H1 (cell line): ENCODE data around the gene TMEM106C. TPM values are rescaled to one million over a fixed set of nuclear protein-coding genes. Genes with fewer than 3 reads are reported as not detected.

Experiments
- CTCF ChIA-PET: fragments of 300-600 bp; sonication (Branson Sonifier 250); formaldehyde crosslinking; loops from one replicate; lab custom pipeline; 2021; ENCODE audit not compliant: partially characterized antibody; lab: Charles Lee
- POLR2A ChIA-PET: fragments of 300-600 bp; sonication (Branson Sonifier 250); formaldehyde crosslinking; loops from one replicate; lab custom pipeline; 2021; ENCODE audit warnings: inconsistent platforms; ENCODE audit not compliant: partially characterized antibody; lab: Charles Lee
- DNase-seq, 2 experiments: peaks; one replicate each; pipeline versions ENCODE4 v3.0.0 to v3.0.0-alpha.2; 2010 to 2022; ENCODE audit warnings: low spot score in 2 of 2, low read depth in 1 of 2, mixed read lengths in 1 of 2
- FAIRE-seq: peaks from 2 replicates; lab custom pipeline; 2011; peaks lifted over from hg19 to GRCh38; lab: Jason Lieb, UNC
- H2AFZ ChIP-seq: 2 replicates; pipeline ENCODE4 v1.8.1; 2012; ENCODE audit warnings: low read length, inconsistent platforms
- H2AK5ac ChIP-seq: 2 replicates; pipeline ENCODE4 v1.6.1; 2013; ENCODE audit warnings: low read depth, low read length
- H2BK120ac ChIP-seq: replicated peaks from 2 replicates; pipeline ENCODE3; 2013; ENCODE audit warnings: low read depth, low read length, inconsistent platforms
- H2BK12ac ChIP-seq: 2 replicates; pipeline ENCODE4 v1.6.1; 2013; ENCODE audit warnings: low read depth, low read length
- H2BK15ac ChIP-seq: 2 replicates; pipeline ENCODE4 v1.6.1; 2013; ENCODE audit warnings: low read length
- H2BK20ac ChIP-seq: 2 replicates; pipeline ENCODE4 v1.6.1; 2013; ENCODE audit warnings: low read length
- H2BK5ac ChIP-seq: 2 replicates; pipeline ENCODE4 v1.6.1; 2013; ENCODE audit warnings: low read depth, low read length
- H3K14ac ChIP-seq: 2 replicates; pipeline ENCODE4 v1.6.1; 2013; ENCODE audit warnings: inconsistent platforms; ENCODE audit not compliant: insufficient read length
- H3K18ac ChIP-seq: 2 replicates; pipeline ENCODE4 v1.6.1; 2013; ENCODE audit warnings: low read length; ENCODE audit errors: extremely low read depth
- H3K23ac ChIP-seq: 2 replicates; pipeline ENCODE4 v1.6.1; 2013; ENCODE audit warnings: inconsistent platforms; ENCODE audit not compliant: insufficient read length
- H3K23me2 ChIP-seq: 2 replicates; pipeline ENCODE4 v1.6.1; 2013; ENCODE audit warnings: low read depth, low read length
- H3K27ac ChIP-seq: 2 replicates; pipeline ENCODE4 v1.6.1; 2011; ENCODE audit warnings: low read depth, low read length, inconsistent platforms
- H3K27me3 ChIP-seq, 4 experiments: replicated peaks in 1 of 4; 1 replicate in 1 of 4; 2 replicates in 3 of 4; pipeline versions ENCODE4 v1.6.1 to v1.8.1; 2011 to 2013; ENCODE audit warnings: low read length in 3 of 4, mild to moderate bottlenecking in 3 of 4, inconsistent platforms in 2 of 4, mixed read lengths in 2 of 4, moderate library complexity in 1 of 4; ENCODE audit not compliant: control insufficient read depth in 3 of 4, insufficient read depth in 3 of 4; ENCODE audit errors: extremely low read depth in 1 of 4
- H3K36me3 ChIP-seq, 4 experiments: 2 replicates each; pipeline versions ENCODE4 v1.6.1 to v1.8.1; 2011 to 2013; ENCODE audit warnings: mild to moderate bottlenecking in 4 of 4, low read length in 3 of 4, moderate library complexity in 2 of 4, control low read depth in 1 of 4, inconsistent platforms in 1 of 4; ENCODE audit not compliant: insufficient read depth in 4 of 4, control insufficient read depth in 2 of 4
- H3K4ac ChIP-seq: replicated peaks from 2 replicates; pipeline ENCODE3; 2013; ENCODE audit warnings: low read length, low read depth, mixed read lengths, inconsistent platforms; ENCODE audit not compliant: insufficient read length
- H3K4me1 ChIP-seq, 4 experiments: replicated peaks in 1 of 4; 1 replicate in 1 of 4; 2 replicates in 3 of 4; pipeline versions ENCODE4 v1.6.1 to v1.8.1; 2011 to 2013; ENCODE audit warnings: low read length in 3 of 4, inconsistent platforms in 2 of 4, mixed read lengths in 1 of 4; ENCODE audit not compliant: insufficient read depth in 4 of 4, control insufficient read depth in 3 of 4
- H3K4me2 ChIP-seq, 2 experiments: 2 replicates each; pipeline versions ENCODE4 v1.6.1 to v1.8.1; 2011 to 2013; ENCODE audit warnings: low read depth in 2 of 2, low read length in 2 of 2, control low read depth in 1 of 2, inconsistent platforms in 1 of 2, mild to moderate bottlenecking in 1 of 2; ENCODE audit not compliant: insufficient read depth in 1 of 2
- H3K4me3 ChIP-seq, 4 experiments: fragments of 200-600, 300-600 bp in 1 of 4; sonication (generic), shearing (Covaris generic), sonication (Bioruptor Twin) in 1 of 4; 2 replicates each; pipeline versions ENCODE4 v1.5.1 to v1.8.1; 2011 to 2016; ENCODE audit warnings: low read length in 4 of 4, low read depth in 3 of 4, control low read depth in 2 of 4, inconsistent platforms in 2 of 4, mild to moderate bottlenecking in 2 of 4, mixed read lengths in 1 of 4, moderate library complexity in 1 of 4; ENCODE audit not compliant: insufficient read depth in 2 of 4; ENCODE audit errors: extremely low read depth in 1 of 4
- H3K56ac ChIP-seq: replicated peaks from 2 replicates; pipeline ENCODE3; 2013; ENCODE audit warnings: low read depth, mild to moderate bottlenecking, mixed read lengths, low read length, inconsistent platforms; ENCODE audit not compliant: insufficient read length
- H3K79me1 ChIP-seq: 2 replicates; pipeline ENCODE4 v1.6.1; 2013; ENCODE audit warnings: low read depth, low read length, control low read depth
- H3K79me2 ChIP-seq, 2 experiments: 2 replicates each; pipeline versions ENCODE4 v1.6.1 to v1.8.1; 2012 to 2013; ENCODE audit warnings: low read length in 2 of 2, mild to moderate bottlenecking in 2 of 2, inconsistent platforms in 1 of 2; ENCODE audit not compliant: insufficient read depth in 2 of 2, control insufficient read depth in 1 of 2
- H3K9ac ChIP-seq, 4 experiments: replicated peaks in 1 of 4; 1 replicate in 1 of 4; 2 replicates in 3 of 4; pipeline versions ENCODE4 v1.6.1 to v1.8.1; 2011 to 2013; ENCODE audit warnings: low read depth in 3 of 4, low read length in 3 of 4, control low read depth in 2 of 4, mild to moderate bottlenecking in 2 of 4, moderate library complexity in 2 of 4, inconsistent platforms in 1 of 4; ENCODE audit errors: extremely low read depth in 1 of 4
- H3K9me3 ChIP-seq, 2 experiments: 2 replicates each; pipeline versions ENCODE4 v1.6.1 to v1.8.1; 2012 to 2013; ENCODE audit warnings: mild to moderate bottlenecking in 2 of 2, moderate library complexity in 2 of 2, control low read depth in 1 of 2, inconsistent platforms in 1 of 2, low read depth in 1 of 2, low read length in 1 of 2, mixed read lengths in 1 of 2; ENCODE audit not compliant: insufficient read depth in 2 of 2
- H4K20me1 ChIP-seq, 2 experiments: replicated peaks in 1 of 2; 2 replicates each; pipeline versions ENCODE3 to v1.8.1; 2011 to 2013; ENCODE audit warnings: inconsistent platforms in 2 of 2, low read length in 2 of 2, mild to moderate bottlenecking in 1 of 2; ENCODE audit not compliant: insufficient read depth in 2 of 2, control insufficient read depth in 1 of 2
- H4K5ac ChIP-seq: 2 replicates; pipeline ENCODE4 v1.6.1; 2013; ENCODE audit warnings: low read length, low read depth, mixed read lengths, inconsistent platforms; ENCODE audit not compliant: insufficient read length
- H4K8ac ChIP-seq: 2 replicates; pipeline ENCODE4 v1.8.0; 2013; ENCODE audit warnings: mild to moderate bottlenecking, moderate library complexity, low read length, inconsistent platforms; ENCODE audit not compliant: insufficient read depth; ENCODE audit errors: extremely low read depth
- H4K91ac ChIP-seq: replicated peaks from 2 replicates; pipeline ENCODE3; 2013; ENCODE audit warnings: low read length, mixed read lengths, inconsistent platforms; ENCODE audit not compliant: insufficient read length
- BCL11A ChIP-seq, 2 experiments: IDR thresholded peaks; one replicate each; pipeline ENCODE4 v1.6.1; 2011; ENCODE audit warnings: low read depth in 2 of 2, low read length in 2 of 2, mild to moderate bottlenecking in 2 of 2
- BRCA1 ChIP-seq: IDR thresholded peaks from 2 replicates; pipeline ENCODE4 v1.6.1; 2012; ENCODE audit warnings: low read depth, low read length, improper control_type of control experiment
- CHD2 ChIP-seq: IDR thresholded peaks from 2 replicates; pipeline ENCODE4 v1.6.1; 2012; ENCODE audit warnings: low read length, improper control_type of control experiment
- EP300 ChIP-seq, 2 experiments: IDR thresholded peaks; 1 replicate in 1 of 2; 2 replicates in 1 of 2; pipeline ENCODE4 v1.6.1; 2011 to 2012; ENCODE audit warnings: low read depth in 2 of 2, low read length in 2 of 2, mild to moderate bottlenecking in 2 of 2, borderline replicate concordance in 1 of 2, inconsistent platforms in 1 of 2, moderate library complexity in 1 of 2
- FOSL1 ChIP-seq: IDR thresholded peaks from 2 replicates; pipeline ENCODE4 v1.6.1; 2011; ENCODE audit warnings: mild to moderate bottlenecking, low read depth, low read length, moderate library complexity; ENCODE audit not compliant: insufficient read depth
- GTF2F1 ChIP-seq: IDR thresholded peaks from 2 replicates; pipeline ENCODE4 v1.6.1; 2012; ENCODE audit warnings: low read depth, low read length, improper control_type of control experiment, borderline replicate concordance
- KDM1A ChIP-seq: fragments of 200-600, 300-600 bp; sonication (generic); IDR thresholded peaks from 2 replicates; pipeline ENCODE4 v1.7.1; 2016; ENCODE audit warnings: mild to moderate bottlenecking, low read length, borderline replicate concordance
- RXRA ChIP-seq: IDR thresholded peaks from 2 replicates; pipeline ENCODE4 v1.6.1; 2011; ENCODE audit warnings: low read depth, mild to moderate bottlenecking, low read length, moderate library complexity; ENCODE audit not compliant: insufficient read depth
- SP1 ChIP-seq: IDR thresholded peaks from 2 replicates; pipeline ENCODE4 v1.6.1; 2011; ENCODE audit warnings: low read depth, low read length
- SP4 ChIP-seq: IDR thresholded peaks from 2 replicates; pipeline ENCODE4 v1.6.1; 2012; ENCODE audit warnings: low read length, inconsistent platforms
- TBP ChIP-seq: IDR thresholded peaks from 2 replicates; pipeline ENCODE4 v1.6.1; 2011; ENCODE audit warnings: low read depth, low read length, improper control_type of control experiment
- ZNF274 ChIP-seq: IDR thresholded peaks from 2 replicates; pipeline ENCODE4 v1.7.0; 2012; ENCODE audit warnings: low read length, borderline replicate concordance; ENCODE audit errors: extremely low read depth
- WGBS, 2 experiments: shearing (Covaris generic) in 1 of 2; methylation state at CpG; one replicate each; pipeline versions ENCODE4 v1.1.6 to v1.1.7; 2013 to 2015; ENCODE audit warnings: low lambda C conversion rate in 2 of 2, mixed read lengths in 2 of 2, inconsistent platforms in 1 of 2, low coverage in 1 of 2, missing lambda C conversion rate in 1 of 2; ENCODE audit not compliant: insufficient replicate concordance in 2 of 2, insufficient coverage in 1 of 2, insufficient read length in 1 of 2; ENCODE audit errors: extremely low coverage in 1 of 2, missing lambda C conversion rate in 1 of 2; 5-methylcytosine and 5-hydroxymethylcytosine counted together
- polyA plus RNA-seq, 7 experiments: library from polyadenylated mRNA; depleted of rRNA in 3 of 7; stranded (reverse) in 5 of 7; unstranded in 2 of 7; fragments of >200 nt in 5 of 7; fragments of 200-250 nt in 2 of 7; gene quantifications; 1 replicate in 5 of 7; 2 replicates in 1 of 7; 4 replicates in 1 of 7; pipeline versions ENCODE4 v1.2.1 to v1.2.3, GENCODE V29; 2011 to 2013; ENCODE audit warnings: missing spikeins in 2 of 7, mixed read lengths in 2 of 7
- total RNA-seq: library from RNA; stranded (reverse); fragmentation: NEBNext Ultra II Directional; extraction: Animal tissue kit (Norgen Biotek cat#: 25700); gene quantifications from 2 replicates; pipeline ENCODE4 v1.2.1, GENCODE V29; 2021
- TF ChIP-seq, protein P1 (sequence below): IDR thresholded peaks from 2 replicates; pipeline ENCODE4 v1.6.1; 2012; ENCODE audit warnings: low read length, inconsistent platforms

The TMEM106C gene
- total and polyA plus RNA-seq, 2 of the 8 experiments (the other 6 are each of a cell fraction or from before 2014, with no cell fraction given) = 36.6 to 45.3 TPM

DNA sequence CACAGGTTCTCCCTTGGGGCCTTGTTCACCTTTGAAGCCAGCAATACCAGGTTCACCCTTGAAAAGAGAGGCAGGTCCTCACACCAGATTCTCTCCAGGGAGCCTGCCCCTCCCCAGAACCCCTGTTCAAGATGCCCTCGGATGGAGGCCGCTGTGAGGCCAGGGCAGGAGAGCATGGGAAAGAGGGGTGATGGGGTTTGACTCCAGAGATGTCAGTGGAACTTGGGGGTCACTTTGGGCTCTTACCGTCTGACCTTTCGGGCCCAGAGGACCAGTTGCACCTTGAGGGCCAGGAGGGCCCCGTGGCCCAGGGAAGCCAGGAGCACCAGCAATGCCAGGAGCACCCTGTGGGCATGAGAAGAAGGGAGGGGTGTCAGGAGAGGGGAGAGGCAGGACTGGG, 23.4 kb downstream of the TMEM106C start:
- Histone ChIP-seq H2BK20ac (no peak overlapping the region), H3K4ac (no peak overlapping the region), H3K36me3 (no peaks in the 10 kb centered on the region), H2BK5ac (no peak overlapping the region), H2AFZ (no peak overlapping the region), H3K4me2 (no peak overlapping the region), H4K91ac (no peak overlapping the region), H3K56ac (no peak overlapping the region), H3K27me3 (peaks cover 0 to 4% (median 1%) of the 10 kb centered on the region in 4 experiments; a peak in 2 of 7 replicates), H3K14ac (no peak overlapping the region), H3K23ac (no peak overlapping the region), H3K18ac (no peak overlapping the region), H3K79me2 (no peaks in the 10 kb centered on the region), H3K4me3 (no peak overlapping the region), H2BK15ac (no peak overlapping the region), H3K9ac (no peak overlapping the region), H3K23me2 (no peaks in the 10 kb centered on the region; the same call in 1 of the 2 replicates), H3K79me1 (no peaks in the 10 kb centered on the region), H3K27ac (no peak overlapping the region), H2BK120ac (no peak overlapping the region), H3K9me3 (no peaks in the 10 kb centered on the region), H4K8ac (no peak overlapping the region), H3K4me1 (peaks cover 0 to 7% (median 3%) of the 10 kb centered on the region in 4 experiments; a peak in 4 of 7 replicates), H4K20me1 (peaks cover 0 to 2% of the 10 kb centered on the region in 2 experiments), H2BK12ac (no peak overlapping the region), H2AK5ac (no peak overlapping the region), H4K5ac (no peak overlapping the region)
- WGBS, 2 experiments = 90% methylated on average over 5 of the region's 5 CpGs; no CpG with 5 or more reads in 1 of the 2 experiments
- ChIA-PET CTCF (interaction anchor here (1.5 kb wide), 1 partner anchor 23 kb away, joined by 9 read pairs; the partner anchor contains the start of gene TMEM106C), POLR2A (no interaction called here)
- DNase-seq (no peak), FAIRE-seq (no peak)
- TF ChIP-seq BRCA1 (no peak), SP1 (no peak), FOSL1 (no peak), CHD2 (no peak), ZNF274 (no peak), SP4 (no peak), TBP (no peak), RXRA (no peak), EP300 (IDR thresholded peaks at IDR 0.05; ENCODE audit: borderline replicate concordance in 1 of 2, low read depth in 2 of 2, low read length in 2 of 2) (no peak), BCL11A (IDR thresholded peaks at IDR 0.05; ENCODE audit: low read depth in 2 of 2, low read length in 2 of 2) (no peak), KDM1A (no peak), GTF2F1 (no peak)
- TF ChIP-seq, protein P1, sequence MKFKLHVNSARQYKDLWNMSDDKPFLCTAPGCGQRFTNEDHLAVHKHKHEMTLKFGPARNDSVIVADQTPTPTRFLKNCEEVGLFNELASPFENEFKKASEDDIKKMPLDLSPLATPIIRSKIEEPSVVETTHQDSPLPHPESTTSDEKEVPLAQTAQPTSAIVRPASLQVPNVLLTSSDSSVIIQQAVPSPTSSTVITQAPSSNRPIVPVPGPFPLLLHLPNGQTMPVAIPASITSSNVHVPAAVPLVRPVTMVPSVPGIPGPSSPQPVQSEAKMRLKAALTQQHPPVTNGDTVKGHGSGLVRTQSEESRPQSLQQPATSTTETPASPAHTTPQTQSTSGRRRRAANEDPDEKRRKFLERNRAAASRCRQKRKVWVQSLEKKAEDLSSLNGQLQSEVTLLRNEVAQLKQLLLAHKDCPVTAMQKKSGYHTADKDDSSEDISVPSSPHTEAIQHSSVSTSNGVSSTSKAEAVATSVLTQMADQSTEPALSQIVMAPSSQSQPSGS = no peak
